NCI-H226 (cell line): Measurements from ENCODE around the gene GULP1.
"Not testable (repeated sequence)": the region's sequence is repeated elsewhere in the genome, so short reads cannot be mapped to it uniquely, and the experiment has no call there.

Source experiments
- DNase-seq: peaks from one replicate; pipeline ENCODE4 v3.0.0-alpha.2; 2015

GULP1 gene

DNA sequence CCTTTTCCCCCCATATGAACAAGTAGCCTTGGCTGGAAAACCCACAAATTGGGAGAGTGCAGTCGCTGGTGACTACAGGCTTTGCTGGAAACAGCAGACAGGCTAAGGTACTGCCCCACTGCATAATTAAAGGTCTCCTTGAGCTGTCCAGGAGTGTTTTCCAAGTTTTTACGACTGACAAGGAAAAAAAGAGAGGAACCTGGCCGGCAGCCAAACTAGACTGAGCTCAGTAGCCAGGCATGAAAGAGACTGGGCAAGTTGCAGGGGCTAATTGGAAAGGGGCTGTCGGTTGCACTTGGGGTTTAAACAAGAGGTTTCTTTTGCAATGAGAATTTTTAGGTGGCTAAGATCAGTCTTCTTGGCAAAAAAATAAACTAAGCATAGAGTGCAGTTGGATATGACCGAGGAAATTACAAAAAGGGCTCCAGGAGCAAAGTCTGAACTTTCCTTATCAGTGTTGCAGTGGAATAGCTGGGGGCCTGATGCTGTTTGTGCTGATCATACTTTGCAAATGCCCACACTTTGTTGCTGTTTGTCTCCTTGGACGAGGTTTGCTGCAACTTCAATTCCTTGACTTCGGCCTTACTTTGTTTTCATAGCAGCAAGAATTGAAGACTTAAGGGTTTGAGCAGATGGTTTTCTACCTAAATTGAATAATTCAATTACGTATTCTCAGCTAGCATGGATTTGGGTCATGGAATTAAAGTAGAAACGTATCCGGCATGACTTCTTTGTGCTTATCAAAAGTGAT is 2.1 kb downstream of the GULP1 start:
- DNase-seq = peak; percentile 71

DNA sequence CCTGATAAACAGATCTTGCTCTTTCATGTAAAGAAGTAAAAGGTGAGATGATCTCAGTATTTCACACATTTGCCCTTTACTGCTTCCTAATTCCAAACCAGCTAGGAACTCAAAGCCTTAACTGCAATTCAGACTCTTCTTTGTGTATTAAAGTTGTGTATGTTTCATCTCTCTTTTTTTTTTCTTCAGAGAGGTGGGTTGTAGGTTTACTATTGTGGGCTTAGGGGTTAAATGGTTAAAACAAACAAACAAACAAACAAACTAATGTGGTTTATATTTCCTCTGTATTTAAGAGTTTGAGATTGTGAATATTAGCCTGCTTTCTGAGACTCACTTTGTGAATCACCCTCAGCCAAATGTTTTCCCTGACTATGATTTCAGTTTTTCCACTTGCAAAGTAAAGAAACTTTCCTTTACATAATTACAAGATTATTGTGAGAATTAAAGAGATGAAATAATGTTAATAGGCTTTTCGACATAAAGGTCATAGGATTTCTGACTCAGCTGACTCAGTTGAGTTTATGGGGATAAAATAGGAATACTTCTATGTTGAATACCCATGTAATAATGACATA is 2.8 kb downstream of the GULP1 start:
- DNase-seq = no peak

- DNase-seq = no peak
Observed at GRCh38 chr2:188295067-188295685, 3.5 kb downstream of the GULP1 start.

- DNase-seq = no peak
Observed at GRCh38 chr2:188297978-188298377, 6.3 kb downstream of the GULP1 start.

- DNase-seq = not testable (repeated sequence)
Observed at GRCh38 chr2:188298937-188299371, 7.3 kb downstream of the GULP1 start.

DNA sequence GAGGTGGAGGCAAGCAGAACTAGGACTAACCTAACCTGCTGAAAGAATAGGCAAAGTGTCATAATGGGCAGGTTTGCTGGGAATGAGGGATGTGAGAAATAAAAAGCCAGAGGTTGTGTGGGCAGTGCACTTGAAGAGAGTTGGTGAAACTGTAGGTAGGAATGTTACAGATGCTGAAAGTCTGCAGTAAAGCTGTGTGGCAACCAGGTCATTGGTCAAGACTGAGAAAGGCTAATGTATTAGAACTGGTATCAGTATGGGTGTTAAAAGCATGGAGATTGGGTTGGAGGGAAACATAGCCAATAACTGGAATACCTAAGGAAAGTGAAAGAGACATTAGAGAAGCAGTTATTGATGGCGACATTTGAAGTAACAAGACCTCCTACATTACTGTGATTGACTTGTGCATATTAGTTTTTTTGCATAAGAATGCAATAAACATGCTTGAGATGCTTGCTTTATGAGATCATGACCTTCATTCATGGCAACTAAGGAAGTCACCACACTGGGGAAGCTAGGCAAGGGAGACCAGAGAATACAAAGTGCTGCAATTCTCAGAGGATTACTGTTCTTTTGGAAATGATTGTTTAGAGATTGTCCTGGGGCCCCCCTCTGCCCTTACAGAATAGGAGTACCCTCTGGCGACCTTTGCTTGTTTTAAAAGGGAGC is 11.8 kb downstream of the GULP1 start:
- DNase-seq = peak; percentile 78

GRCh38 chr2:188305271-188305670 is 13.6 kb downstream of the GULP1 start:
- DNase-seq = no peak

DNA sequence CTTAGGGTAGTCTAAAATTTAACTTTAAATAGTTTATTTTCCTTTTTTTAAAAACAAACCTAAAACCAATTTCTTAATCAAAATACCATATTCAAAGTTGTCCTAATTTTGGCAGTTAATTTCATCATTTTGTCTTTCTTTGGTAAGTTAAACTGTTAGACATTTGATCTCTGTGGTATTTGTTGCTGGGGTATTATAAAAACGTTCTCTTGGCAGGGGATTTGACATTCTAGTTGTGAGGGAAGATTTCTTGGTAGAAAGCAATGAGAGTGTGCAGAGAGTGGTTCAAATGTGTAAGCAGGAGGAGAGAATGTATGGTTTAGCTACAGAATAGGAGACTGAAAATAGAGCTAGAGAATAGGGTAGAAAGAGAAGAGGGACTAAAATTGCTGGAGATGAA is 14.6 kb downstream of the GULP1 start:
- no peak for DNase-seq

DNA sequence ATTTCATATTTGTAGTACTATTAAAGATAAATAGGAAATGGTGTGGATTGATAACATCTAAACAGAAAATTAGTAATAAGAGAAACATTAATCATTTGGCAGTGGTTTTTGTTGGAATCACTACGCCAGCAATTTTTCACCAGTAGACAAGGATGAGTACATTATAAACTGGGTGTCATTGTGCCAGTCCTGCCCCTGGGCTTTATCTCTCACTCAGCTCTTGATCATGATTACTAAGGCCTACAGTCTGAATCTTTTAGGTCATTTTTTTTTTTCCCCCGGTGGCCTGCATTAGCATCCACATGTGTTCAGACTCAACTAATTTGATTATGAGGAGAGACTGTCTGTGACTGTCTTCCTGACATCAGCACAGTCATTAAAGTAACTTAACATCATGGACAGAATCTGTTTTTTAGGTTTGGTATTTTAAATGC is 16.2 kb downstream of the GULP1 start:
- DNase-seq = no peak

DNA sequence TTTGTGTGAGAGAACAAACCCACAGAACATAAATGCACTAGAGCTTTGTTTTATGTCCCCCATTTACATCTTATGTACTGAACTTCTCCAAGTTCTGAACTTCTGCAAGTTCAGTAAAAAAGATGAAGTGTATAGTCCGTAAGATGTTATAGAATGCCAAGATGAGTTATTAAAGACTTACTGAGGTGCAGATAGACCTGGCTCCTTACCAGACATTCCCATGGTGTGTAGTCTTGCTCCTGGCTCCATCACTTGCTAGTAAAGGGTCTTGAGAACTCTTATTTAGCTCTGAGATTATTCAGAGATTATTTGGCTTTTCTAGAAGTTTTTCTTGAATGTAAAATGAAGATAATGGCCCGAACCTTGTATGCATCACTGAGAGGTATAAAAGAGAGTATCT is 16.8 kb downstream of the GULP1 start:
- DNase-seq = no peak

DNA sequence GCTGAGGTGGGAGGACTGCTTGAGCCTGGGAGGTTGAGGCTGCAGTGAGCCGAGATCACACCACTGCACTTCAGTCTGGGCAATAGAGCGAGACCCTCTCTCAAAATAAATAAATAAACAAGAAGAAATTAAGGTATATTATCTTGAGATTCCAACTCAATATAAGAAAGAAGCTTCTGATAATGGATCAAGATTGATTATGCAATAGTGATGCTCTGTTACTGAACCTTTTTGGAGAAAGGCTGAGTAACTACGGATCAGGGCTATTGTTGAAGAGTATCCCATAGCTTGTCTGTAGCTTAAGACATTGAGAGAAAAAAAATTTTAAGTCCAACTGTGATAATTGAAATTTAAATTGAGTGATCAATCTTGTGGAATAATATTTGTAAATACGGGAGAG is 17.7 kb downstream of the GULP1 start:
- no peak for DNase-seq

GRCh38 chr2:188314314-188315054 is 22.8 kb downstream of the GULP1 start:
- DNase-seq = no peak

- DNase-seq = no peak
Observed at GRCh38 chr2:188315750-188316149, 24.1 kb downstream of the GULP1 start.

GRCh38 chr2:188316342-188316741 is 24.7 kb downstream of the GULP1 start:
- no peak for DNase-seq

DNA sequence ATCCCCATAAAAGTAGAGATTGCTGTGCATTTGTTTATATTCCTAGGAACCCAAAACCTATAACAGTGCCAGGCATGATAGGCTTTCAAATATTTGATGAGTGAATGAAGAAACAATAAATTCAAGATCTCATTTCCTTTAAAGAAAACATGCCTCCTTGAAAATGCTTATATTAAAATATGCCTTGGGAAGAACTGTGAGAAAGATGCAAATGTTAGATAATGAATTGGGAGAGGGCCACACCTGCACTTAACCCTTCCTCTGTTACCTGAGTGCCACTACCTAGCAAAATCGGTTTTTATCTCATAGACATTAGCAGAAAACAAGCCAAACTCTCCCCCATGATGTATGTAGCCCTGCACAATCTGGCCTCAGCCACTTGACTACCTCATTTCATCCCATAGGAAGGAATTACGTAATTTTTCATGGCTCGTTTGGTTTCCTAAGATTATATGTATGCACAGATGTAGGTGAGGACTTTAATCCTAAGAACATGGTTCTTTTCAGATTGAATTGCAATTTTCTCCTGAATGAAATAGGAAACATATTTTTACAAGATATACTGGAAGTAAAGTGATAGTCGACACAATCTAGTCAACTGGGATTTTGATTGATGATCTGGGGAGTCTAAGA is 25.2 kb downstream of the GULP1 start:
- no peak for DNase-seq

GRCh38 chr2:188318161-188318749 is 26.6 kb downstream of the GULP1 start:
- no peak for DNase-seq

DNA sequence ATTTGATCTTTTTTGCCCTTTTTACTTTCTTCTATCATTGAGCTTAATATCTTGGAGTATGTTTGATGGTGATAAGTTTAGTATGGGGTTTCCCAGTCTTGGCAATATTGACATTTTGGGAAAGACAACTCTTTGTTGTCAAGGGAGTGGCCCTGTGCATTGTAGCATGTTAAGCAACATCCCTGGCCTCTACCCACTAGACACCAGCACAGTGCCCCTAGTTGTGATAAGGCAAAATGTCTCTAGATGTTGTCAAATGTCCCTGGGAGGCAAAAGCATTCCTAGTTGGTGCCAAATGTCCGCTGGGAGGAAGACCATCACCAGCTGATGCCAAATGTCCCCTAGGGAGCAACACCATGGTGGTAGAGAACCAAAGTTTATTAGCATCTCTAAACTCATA is 28.2 kb downstream of the GULP1 start:
- DNase-seq = no peak

DNA sequence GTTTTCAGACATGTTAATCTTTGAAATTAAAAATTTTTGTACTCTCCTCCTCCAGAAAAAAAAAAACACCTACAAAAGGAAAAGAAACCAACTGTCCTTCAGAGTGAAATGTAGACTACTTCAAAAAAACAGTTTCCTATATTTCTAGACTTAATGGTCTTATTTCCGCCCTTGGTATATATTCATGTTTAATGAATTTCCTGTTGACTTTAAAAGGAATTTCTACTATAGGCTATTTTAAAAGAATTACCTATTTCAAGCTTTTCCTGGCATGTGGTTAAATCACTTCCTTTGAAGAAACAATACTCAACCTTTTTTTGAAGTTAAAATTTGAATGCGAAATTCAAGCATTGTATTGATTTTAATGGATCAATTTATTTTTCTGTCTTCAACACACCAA is 29.2 kb downstream of the GULP1 start:
- no peak for DNase-seq

- DNase-seq = no peak
Observed at GRCh38 chr2:188322569-188323551, 31.2 kb downstream of the GULP1 start.

- no peak for DNase-seq
Observed at GRCh38 chr2:188324067-188324466, 32.4 kb downstream of the GULP1 start.

DNA sequence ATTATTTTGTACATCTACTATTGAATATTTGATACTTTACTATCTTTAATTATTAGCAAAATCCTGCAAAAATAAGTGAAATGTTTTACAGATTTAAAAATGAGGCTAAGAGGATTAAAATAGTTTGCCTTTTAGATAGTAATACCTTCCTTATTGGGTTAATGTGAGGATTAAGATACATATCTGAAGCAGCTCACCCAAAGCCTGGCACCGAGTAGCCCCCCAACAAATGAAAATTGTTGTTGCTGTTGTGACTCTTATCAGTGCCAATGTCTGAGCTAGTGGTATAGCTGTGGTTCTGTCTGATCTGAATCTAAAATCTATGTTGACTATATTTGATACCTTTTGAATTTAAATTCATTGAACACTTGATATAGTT is 34.6 kb downstream of the GULP1 start:
- no peak for DNase-seq
